GM21381 (cell line): Measurements from ENCODE around the gene KDM8.
"Not testable (repeated sequence)": the region's sequence is repeated elsewhere in the genome, so short reads cannot be mapped to it uniquely, and the experiment has no call there.

Experiments used
- ATAC-seq: cut with Tn5 transposase; IDR thresholded peaks from one replicate; pipeline ENCODE4 v1.9.1; 2021; ENCODE audit warnings: mild to moderate bottlenecking, moderate library complexity; ENCODE audit not compliant: unreplicated experiment

The KDM8 gene

DNA sequence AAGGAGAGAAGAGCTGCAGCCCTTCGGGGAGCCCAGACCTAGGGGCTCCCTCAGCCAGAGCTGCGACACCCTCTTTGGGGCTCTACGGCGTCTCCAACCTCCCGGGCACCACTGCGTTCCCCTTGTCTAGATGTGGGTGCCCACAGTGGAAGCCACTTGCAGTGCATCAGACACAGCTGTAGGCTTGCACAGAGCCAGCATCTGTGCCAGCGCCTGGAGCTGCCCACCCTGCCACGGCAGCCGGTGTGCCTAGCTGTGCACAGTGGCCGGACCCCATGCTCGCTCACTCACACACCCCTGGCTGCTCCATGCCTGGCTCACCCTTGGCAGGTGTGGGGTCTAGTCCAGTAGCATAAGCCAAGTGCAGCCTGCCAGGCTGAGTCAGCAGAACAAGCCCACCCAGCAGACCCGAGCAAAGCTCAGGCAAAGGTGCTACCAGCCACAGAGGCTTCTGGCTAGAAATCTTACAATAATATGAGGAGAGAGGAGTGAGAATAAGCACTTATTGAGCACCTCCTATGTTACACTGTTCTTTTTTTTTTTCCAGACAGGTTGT lies 12.9 kb upstream of the KDM8 start:
- no peak for ATAC-seq

DNA sequence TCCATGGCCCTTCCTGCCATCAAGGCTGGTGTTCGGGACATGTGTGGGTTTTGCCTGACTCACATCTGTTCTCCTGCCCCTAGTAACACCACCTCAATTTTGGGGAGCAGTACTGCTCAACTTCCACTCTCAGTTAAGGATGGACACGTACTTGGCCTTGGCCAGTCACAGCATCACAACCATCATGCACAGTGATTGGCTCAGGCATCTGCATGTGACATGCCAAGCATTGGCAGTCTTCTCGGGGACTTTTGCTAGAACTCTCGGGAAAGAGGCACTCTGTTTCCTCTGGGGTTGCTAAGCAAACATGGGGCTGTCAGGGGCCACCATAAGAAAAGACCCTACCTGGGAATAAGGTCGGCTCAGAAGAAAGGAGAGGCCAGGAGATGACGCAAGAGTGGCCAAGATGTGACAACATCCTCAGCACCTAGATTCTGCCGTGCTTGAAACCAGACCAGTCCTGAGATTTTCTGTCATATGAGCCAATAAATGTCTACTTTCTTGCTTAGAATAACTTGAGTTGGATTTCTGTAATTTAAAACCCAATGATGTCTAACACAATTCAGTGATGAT lies 11.9 kb upstream of the KDM8 start:
- ATAC-seq, result no peak

GRCh38 chr16:27193300-27193990 lies 9.9 kb upstream of the KDM8 start:
- ATAC-seq, result no peak

- no peak for ATAC-seq
Observed at GRCh38 chr16:27195076-27195741, 8.1 kb upstream of the KDM8 start.

DNA sequence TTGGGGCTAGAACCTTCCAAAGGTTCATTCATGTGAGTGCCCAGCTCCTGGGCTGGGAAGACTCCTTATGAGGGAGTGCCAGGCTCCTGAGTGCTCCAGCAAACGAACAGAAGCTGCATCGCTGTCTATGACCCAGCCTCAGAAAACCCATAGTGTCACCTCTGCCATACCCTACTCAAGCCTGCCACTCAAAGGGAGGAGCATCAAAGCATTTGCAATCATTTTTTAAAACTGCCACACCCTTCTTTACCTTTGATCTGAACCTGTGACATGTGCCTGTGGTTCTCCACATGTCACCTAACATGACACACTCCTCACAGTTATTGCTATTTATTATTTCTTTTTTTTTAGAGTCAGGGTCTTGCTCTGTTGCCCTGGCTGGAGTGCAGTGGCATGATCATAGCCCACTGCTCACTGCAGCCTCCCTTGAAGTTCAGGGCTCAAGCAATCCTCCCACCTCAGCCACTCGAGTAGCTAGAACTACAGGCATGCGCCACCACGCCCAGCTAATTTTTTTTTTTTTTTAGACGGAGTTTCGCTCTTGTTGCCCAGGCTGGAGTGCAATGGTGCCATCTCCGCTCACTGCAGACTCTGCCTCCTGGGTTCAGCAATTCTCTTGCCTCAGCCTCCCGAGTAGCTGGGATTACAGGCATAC lies 7.3 kb upstream of the KDM8 start:
- no peak for ATAC-seq

DNA sequence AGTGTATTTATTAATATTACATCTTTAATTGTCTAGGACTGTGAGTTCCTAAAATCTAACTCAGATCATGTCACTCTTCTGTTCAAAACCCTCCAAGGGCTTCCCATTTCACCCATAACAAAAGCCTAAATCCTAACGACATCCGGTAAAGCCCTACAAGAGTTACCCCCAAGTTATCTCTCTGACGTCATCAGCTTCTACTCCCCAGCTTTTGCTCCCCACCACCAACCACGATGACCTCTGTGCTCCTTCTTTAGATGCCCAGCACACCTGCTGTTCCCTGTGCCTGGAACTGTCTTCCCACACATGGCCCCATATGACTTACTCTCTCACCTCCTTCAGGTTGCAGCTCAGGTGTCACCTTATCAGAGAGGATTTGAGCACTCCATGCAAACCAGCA lies 6.3 kb upstream of the KDM8 start:
- no peak for ATAC-seq

GRCh38 chr16:27198451-27199234 lies 4.7 kb upstream of the KDM8 start:
- no peak for ATAC-seq

- no peak for ATAC-seq
Observed at GRCh38 chr16:27199235-27199586, 4.1 kb upstream of the KDM8 start.

GRCh38 chr16:27199736-27200135 lies 3.6 kb upstream of the KDM8 start:
- peak; percentile 39 for ATAC-seq

DNA sequence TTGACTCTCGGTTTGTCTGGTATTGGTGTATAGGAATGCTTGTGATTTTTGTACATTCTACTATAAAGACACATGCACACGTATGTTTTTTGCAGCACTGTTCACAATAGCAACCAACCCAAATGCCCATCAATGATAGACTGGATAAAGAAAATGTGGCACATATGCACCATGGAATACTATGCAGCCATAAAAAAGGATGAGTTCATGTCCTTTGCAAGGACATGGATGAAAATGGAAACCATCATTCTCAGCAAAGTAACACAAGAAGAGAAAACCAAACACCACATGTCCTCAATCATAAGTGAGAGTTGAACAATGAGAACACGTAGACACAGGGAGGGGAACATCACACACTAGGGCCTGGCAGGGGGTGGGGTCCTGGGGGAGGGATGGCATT lies 2.4 kb upstream of the KDM8 start:
- not testable (repeated sequence) for ATAC-seq

DNA sequence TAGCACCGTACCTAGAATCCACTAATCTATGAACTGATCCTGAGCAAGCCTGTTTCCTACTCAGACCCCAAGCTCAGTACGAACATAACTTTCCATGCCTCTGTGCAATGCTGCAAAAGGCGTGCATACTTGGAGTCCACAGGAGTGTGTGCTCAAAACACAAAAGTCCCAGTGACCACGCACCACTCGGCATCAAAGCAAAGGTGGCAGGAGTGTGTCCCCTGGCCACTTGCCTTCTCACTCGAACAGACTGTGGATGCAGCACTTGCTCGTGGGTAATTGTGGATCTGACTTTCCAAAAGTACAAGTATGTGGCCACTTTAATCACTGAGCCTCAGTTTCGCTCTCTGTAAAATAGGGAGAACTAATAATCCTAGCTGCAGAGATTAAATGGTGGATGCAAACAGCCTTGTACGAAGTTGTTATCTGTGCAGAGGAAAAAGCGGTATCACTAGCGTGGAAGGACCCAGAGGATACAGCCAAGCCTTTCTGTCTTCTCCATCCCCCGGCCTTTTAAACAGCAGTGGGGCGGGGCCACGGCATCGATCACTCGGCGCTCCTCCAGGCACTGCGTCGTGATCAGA lies 311 bp upstream of the KDM8 start:
- peak; percentile 54 for ATAC-seq

GRCh38 chr16:27204312-27204915 lies 1.1 kb downstream of the KDM8 start:
- no peak for ATAC-seq

GRCh38 chr16:27205423-27206065 lies 2.2 kb downstream of the KDM8 start:
- ATAC-seq, result no peak

DNA sequence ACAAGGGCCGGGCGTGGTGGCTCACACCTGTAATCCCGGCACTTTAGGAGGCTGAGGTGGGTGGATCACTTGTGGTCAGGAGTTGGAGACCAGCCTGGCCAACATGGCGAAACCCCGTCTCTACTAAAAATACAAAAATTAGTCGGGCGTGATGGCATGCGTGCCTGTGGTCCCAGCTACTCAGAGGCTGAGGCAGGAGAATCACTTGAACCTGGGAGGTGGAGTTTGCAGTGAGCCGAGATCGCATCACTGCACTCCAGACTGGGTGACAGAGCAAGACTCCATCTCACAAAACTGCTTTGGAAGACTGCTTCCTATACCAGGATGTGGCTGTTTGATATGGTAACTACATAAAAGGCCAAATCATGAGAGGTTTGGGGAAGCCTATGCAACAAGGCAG lies 3.8 kb downstream of the KDM8 start:
- ATAC-seq, result not testable (repeated sequence)

DNA sequence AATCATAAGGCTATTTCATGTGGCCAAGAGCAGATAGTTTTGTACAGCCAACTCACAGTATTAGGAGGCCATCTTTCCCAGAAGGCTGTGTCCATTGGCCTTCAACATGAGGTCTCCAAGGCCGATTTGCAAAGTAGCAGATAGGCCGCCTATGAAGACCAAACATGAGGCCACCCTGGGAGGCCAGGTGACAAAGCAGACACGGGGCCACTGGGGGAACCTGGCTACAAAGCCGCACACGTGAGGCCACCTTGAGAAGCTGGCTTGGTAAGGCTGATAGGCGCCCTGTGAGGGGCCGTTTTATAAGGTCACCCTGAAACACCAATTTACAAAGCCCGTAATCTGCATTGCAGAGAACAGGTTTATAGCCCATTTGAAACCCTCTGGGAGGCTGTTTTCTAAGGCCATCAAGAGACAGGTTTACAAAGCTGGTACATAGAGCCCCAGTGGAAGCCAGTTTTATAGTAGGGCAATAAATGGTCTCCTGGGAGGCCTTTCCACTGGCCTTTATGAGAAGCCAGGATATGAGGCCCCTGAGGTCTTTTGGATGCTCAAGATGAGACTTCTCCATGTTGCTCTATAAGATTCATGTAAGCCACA lies 4.9 kb downstream of the KDM8 start:
- ATAC-seq, result no peak

- ATAC-seq, result no peak
Observed at GRCh38 chr16:27208796-27209195, 5.5 kb downstream of the KDM8 start.

- ATAC-seq, result no peak
Observed at GRCh38 chr16:27209591-27209990, 6.3 kb downstream of the KDM8 start.

GRCh38 chr16:27210174-27210573 lies 6.8 kb downstream of the KDM8 start:
- ATAC-seq, result no peak

DNA sequence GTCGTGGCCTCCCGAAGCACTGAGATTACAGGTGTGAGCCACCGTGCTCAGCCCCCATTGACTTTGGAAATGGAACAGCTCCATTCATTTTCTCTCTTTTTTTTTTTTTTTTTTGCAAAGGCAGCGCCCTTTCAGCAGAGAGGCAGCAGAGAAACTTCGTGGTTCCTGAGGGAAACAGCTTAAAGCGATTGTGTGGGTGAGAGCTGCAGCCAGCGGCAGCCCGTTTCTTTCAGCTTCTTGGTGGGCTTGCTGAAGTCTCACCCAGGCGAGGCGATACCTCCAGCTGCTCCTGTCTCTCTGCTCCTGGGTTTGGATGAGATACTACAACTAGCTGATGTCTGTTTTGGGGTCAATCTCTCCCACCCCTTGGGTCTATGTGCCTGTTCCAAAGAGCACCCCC lies 7.7 kb downstream of the KDM8 start:
- ATAC-seq, result no peak
